ENCODE data around the gene PCP2.

GRCh38 chr19:7596211-7596937, 37.1 kb downstream of the PCP2 start:
- TF ChIP-seq POLR2A (IDR thresholded peaks at IDR 0.05) (no peak), CTCF (IDR thresholded peaks at IDR 0.05 in 4 of 5, conservative IDR thresholded peaks at IDR 0.05 in 1 of 5) (no peak)

All from gastrocnemius medialis (tissue), 4 donors.